ENCODE measurements around the gene BBS12.
"Not testable (repeated sequence)": the region's sequence is repeated elsewhere in the genome, so short reads cannot be mapped to it uniquely, and the experiment has no call there.

Gene BBS12

DNA sequence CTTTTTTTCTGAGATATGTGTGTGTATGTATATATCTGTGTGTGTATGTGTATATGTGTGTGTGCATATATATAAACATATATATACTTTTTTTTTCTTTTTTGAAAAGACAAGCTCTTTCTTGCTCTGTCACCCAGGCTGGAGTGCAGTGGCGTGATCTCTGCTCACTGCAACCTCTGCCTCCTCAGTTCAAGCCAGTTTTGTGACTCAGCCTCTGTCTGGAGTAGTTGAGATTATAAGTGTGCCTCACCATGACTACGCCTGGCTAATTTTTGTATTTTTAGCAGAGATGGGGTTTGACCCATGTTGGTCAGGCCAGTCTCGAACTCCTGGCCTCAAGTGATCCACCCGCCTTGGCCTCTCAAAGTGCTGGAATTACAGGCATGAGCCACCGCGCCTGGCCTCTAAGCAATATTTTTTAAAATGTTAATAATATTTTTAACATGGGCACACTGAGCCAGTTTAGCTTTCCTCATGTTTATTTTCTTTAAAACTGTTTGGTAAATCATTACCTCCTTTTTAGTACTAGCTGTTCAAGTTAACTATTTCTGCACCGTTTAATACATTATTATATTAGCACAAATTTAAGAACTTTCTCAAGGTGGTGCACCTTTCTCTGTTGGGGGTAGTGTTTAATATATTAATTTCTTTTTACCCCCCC lies 33.3 kb downstream of the BBS12 start:
- no peak for DNase-seq (ENCODE audit: low read depth)

DNA sequence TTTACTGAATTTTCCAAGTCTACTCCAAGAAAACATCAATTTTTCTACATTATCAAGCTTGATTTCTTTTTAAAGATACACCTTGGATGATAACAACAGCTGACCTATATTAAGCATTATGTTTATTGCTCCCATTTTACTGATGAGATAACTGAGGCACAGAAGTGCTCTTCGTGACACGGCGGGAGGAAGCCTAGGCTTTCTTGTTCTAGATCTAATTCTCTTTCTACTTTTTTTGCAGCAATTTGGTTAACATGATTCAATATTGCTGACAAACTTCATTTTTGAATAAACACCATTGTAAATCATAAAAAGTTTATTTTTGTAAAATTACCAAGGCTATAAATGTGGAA lies 33.8 kb downstream of the BBS12 start:
- DNase-seq (ENCODE audit: low read depth), result no peak

DNA sequence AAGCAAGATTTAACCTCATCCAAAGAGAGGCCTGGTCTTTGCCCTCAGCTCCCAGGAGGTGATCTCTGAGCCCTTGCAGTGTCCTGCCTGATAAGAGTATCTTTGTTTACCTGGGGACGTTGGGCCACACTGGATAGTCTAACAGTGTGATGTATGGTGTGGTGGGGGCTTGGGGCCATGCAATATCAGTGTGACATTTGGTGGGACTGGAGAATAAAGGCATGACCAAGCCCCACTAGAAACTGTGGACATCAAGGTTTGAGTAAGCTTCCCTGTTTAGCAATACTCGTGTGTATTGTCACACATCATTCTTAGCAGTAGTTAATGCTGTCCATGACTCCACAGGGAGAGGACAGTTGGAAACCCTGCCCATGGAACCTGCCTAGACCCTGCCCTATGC lies 34.4 kb downstream of the BBS12 start:
- DNase-seq (ENCODE audit: low read depth), result no peak

DNA sequence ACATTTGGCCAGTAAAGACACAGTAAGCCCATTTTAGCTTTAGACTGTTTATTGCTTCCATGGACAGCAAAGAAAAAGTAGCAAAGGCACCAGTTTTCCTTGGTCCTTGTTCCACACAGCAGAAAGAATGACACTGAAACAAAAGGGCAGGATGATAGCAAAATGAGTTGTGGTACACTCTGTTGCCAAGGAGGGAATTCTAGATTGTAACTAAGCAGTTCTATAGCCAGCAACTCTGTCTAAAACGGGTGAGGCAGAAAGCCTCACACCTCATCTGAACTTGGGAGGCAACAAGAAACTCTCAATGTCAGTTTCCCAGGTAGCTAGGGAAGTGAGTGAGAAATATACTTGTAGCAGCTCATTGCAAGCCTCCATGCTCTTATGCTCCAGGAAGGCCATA lies 39.2 kb downstream of the BBS12 start:
- no peak for DNase-seq (ENCODE audit: low read depth)

DNA sequence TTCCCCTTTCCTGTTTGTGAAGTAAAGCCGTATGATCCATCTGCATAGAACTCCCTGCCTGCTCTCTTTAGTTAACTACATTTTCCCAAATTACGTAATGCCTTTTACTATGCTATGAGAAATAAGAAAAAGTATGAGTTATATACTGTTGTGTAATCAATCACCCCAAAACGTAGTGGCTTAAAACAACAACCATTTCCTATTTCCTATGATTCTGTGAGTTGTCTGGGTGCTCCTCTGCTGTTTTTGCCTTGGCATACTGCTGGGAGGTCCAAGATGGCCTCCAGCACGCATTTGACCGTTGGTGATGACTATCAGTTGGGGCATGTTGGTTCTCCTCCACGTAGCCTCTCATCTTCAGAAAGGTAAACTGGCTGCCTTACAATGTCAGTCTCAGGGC lies 39.8 kb downstream of the BBS12 start:
- no peak for DNase-seq (ENCODE audit: low read depth)

DNA sequence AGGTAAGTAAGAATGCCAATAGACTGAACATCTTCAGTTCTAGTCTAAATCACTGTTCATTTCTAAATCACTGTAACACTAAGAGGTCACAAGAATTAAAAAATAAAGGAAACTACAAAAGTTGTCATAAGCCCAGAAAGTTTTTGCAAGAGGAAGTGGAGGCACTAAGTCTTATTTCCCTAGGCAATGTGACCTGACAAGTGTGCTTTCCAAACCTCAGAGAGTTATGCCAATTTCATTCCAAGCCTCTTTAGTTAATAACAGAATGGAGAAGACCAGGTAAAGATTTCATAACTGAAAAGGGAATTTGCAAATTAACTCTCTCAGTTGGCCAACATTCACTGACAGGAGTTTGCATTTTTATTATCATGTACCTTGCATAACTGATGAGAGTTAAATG lies 40.5 kb downstream of the BBS12 start:
- no peak for DNase-seq (ENCODE audit: low read depth)

DNA sequence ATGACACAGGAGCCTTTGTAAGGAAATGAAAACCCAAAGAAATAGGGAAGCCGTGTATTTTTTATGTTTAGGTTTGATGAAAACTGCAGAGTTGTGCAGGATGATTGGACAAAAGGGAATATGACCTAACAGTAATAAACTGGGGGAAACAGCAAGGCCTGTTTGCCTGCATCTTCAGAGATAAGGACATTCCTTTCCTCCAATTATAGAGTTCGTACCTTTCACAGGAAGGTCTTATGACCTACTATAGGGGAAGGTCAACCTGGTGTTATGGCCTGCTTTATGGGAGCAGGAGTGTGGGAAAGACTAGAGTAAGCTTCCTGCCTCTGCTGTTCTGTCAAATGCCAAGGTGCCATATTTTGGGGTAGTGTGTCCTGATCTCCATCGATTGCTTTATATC lies 42.5 kb downstream of the BBS12 start:
- DNase-seq (ENCODE audit: low read depth), result no peak

DNA sequence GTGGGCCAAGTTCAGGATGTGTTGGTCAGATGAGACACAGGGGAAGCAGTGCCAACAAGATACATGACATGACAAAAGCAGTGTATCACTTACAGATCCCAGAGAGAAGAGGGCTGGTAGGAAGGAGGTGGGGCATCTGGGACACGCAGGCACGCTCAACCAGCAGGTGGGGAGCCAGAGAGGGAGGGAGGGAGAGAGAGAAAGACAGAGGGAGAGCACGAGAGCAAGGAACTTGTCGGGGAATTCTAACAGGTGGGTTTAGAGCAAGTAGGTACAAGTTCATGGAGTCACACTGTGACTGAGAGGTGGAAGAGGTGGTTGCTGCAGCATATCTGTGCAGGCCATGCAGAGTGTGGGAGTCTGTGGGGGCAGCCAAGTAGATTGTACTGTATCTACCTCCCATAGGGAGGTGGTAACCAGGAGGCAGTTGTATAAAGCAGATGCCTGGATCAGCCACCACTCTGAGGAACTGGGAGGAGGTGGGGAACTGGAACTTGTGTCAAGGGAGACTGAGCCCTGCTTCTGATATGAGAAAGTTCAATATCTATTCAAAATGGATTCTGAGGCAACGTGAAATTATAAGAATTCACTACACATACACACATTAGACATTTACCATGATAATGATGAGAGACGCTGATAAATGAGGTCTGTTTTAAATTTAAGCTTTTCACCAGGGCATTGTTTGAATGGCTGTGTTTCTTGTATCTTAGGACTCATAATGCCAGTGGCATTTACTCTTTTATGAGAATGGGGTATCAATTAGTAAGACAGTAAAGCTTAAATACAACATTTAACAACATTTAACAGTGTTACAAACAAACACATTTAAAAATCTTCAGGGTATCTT lies 43.7 kb downstream of the BBS12 start:
- DNase-seq (ENCODE audit: low read depth), result no peak

DNA sequence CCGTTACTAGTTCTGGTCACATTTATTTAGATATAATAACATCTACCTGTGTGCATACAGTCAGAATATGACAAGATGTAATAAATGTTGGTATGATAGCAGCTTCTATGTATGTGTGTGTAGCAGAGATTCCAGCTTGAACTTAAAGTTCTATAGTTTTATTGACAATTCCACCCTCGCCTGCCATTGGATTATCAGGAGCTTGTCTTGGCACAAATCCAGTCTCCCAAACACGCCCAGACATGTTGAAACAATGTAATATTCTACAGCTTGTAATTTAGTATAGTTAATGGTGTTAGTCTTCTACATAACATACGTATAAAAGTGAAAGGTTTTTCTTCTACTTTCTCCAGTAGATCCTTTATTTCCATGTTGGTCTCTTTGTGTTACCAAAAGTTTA lies 44.4 kb downstream of the BBS12 start:
- no peak for DNase-seq (ENCODE audit: low read depth)

DNA sequence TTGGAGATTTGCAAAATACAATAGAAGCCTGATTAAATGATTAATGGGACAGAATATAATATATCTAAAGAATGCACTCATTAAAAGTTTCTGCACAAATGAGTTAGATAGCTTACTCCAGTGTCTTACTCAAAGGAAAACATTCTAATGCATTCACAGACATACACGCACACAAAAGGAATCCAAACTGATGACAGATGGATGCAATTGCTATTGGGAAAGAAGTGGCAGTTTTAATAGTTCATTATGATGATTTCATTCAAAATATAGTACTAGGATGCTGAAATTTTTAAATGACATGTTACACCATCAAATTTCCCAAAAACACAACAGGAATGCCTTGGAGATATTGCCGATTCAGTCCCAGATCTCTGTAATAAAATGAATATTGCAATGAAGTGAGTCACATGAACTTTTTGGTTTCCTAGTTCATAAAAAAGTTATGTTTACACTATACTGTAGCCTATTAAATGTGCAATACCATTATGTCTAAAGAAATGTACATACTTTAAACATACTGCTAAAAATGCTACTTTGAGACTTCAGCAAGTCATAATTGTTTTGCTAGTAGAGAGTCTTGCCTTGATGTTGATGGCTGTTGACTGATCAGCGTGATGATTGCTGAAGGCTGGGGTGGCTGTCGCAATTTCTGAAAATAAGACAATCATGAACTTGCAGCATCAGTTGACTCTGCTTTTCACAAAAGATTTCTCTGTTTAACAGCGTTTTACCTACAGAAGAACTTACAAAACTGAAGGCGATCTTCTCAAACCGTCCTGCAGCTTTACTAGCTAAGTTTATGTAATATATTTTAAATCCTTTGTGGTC lies 45.6 kb downstream of the BBS12 start:
- no peak for DNase-seq (ENCODE audit: low read depth)

DNA sequence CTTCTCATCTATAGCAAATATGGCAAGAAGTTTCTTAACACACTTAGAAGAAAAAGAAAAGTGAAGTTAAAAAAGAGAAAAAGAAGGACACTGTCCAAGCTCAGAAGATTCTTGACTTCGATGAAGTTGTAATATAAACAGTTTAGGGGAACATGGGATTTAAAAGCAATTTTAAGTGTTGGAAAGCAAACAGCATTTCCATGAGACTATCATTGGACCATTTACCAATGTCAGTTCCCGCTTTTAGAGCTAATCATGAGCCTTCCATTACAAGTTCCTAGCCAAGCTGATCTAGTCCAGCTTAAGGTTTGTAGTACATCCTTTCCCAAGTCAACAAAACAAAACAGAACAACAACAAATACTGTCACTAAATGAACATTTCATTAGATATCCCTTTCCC lies 49.0 kb downstream of the BBS12 start:
- no peak for DNase-seq (ENCODE audit: low read depth)

DNA sequence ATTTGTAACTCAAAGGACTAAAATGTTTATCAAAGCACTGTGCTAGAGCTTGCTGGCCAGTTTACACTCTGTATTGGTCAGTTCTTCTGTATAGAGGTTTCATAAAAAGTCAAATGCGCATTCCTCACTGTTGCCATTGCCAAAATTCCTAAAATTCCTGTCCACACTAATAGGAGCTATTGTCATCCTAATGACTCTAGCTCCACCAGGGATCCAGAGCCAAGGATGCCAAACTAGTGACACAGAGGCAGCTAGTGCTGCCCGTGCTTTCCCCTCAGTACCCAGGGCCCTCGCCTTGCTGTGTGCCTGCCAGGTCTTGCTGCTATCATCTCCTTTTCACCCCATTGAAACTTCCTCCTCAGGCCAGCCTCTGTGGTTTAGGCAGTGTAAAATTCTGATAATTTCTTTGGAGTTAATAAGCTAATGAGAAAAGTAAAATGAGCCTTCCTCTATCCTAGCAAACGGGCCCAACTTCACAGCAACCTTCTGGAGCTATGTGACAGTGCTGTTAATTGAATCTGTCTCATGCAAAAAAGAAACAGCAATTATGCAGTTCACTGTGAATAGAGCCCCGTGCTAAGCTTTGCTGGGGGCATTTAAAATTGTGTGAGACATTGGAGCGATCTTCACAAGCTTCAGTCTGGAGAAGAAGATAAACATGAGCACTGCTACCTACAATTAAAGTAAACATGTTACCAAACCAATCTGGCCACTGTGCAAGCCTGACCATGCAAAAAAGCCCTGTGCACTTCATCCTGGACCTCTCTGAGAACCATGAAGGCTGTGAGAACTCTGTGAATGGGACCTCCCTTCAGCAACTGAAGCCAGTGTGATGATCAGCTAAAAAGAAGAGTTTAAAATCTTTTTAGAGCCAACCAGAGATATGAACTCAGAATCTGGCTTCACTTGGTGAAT lies 51.1 kb downstream of the BBS12 start:
- no peak for DNase-seq (ENCODE audit: low read depth)

DNA sequence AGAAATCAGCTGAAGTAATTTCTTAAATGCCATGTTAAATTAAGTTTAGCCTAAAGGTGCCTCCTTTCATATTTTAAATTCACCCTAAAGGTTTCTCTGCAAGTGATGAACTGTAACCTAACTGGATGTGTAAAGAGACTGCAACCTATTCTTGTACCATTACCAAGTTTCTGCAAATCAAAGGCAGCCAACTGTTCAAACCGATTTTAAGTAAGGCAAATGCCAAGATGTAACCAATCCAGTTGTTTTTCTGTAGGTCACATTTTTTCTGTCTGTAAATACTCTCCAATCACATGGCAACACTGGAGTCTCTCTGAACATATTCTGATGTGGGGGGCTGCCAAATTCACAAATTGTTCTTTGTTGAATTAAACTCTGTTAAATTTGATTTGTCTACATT lies 51.8 kb downstream of the BBS12 start:
- no peak for DNase-seq (ENCODE audit: low read depth)

DNA sequence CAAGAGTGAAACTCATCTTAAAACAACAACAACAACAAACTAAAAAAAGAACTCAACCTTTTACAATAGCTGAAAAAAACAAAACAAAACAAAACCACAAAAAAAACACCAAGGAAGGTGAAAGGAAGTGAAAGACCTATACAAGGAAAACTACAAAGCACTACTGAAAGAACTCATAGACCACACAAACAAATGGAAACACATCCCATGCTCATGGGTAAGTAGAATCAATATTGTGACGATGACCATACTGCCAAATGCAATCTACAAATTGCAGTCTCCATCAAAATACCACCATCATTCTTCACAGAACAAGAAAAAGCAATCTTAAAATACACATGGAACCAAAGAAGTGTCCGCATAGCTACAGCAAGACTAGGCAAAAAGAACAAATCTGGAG lies 52.6 kb downstream of the BBS12 start:
- no peak for DNase-seq (ENCODE audit: low read depth)

DNA sequence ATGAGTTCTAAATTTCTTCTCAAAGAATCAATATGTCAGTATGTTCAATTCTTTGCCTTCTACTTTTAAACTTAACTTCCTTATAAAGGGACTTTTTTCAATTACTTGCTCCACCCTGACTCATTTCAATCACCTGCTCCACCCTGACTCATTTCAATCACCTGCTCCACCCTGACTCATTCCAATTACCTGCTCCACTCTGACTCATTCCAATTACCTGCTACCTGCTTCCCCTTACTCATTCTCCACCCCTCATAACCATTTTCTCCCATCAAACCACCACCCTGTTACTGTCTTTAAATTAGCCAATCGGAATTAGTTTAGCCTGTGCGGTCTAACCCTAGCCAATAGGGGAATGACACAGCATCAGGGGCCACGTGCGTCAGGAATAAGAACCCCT lies 53.8 kb downstream of the BBS12 start:
- DNase-seq (ENCODE audit: low read depth), result not testable (repeated sequence)

DNA sequence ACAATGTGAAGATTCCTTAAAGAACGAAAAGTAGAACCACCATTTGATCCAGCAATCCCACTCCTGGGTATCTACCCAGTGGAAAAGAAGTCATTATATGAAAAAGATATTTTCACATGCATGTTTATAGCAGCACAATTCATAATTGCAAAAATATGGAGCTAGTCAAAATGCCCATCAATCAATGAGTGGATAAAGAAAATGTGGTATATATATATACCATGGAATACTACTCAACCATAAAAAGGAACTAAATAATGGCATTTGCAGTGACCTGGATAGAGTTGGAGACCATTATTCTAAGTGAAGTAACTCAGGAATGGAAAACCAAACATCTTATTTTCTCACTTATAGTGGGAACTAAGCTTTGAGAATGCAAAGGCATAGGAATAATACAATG lies 54.4 kb downstream of the BBS12 start:
- not testable (repeated sequence) for DNase-seq (ENCODE audit: low read depth)

DNA sequence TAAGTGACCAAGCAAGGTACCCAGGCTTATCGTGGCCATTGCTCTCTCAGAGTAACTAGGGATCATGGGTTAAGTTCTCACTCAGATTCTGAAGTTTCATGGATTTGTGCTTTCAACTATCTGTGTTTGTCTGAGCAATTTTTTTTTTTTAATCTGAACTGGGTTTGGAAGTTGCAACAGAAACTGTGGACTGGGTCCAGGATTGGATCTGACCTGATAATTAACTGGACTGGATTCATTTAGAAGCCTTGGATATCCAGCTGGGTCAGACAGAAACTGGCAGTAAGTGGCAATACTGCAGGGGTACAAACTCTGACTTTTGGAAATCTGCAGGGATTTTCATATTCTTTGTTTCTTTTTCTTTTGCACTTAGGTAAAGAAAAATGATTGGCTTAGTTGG lies 55.4 kb downstream of the BBS12 start:
- no peak for DNase-seq (ENCODE audit: low read depth)

DNA sequence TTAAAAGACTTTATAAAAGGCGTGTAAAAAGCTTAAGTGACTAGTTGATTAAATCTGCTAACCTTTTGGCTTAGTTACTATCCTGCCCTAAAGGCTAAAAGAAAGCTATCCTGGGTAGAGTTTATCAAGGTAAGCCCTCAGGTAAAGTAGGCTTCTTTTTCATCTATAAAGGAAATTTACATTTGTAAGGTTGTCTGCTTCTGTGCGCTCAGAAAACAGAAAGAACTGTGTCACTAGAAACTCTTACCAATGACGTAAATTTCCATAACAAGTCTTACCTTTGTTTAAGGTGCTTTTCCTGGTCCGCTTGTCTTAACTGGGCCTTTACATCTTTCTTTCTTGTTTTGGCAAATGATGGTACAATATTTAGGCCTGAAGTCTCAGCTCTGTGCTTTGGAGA lies 56.4 kb downstream of the BBS12 start:
- no peak for DNase-seq (ENCODE audit: low read depth)

DNA sequence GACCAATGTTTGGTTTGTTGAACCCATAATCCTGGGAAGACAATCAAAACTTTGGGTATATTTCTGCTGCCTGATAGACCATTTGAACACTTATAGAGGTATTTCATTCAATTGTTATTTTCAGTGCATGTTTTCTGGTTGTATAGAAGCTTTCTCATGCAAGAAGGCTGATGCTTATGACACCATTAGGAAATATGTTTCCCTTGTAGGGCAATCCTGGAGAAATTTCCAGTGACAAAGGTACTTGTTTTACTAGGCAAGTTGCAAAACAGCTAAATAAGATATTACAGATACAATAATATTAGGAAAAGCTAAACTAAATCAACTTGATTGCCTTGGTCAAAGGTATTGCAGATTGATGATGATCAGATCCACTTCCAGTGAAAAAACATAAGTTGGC lies 61.3 kb downstream of the BBS12 start:
- no peak for DNase-seq (ENCODE audit: low read depth)
